GM18526 (cell line): ENCODE data around the gene RPS6KC1.

Experiments
- POLR2A ChIP-seq: IDR thresholded peaks from 3 replicates; pipeline ENCODE4 v1.6.1; 2011; ENCODE audit not compliant: insufficient read length; ENCODE audit errors: extremely low read depth

RPS6KC1 gene

DNA sequence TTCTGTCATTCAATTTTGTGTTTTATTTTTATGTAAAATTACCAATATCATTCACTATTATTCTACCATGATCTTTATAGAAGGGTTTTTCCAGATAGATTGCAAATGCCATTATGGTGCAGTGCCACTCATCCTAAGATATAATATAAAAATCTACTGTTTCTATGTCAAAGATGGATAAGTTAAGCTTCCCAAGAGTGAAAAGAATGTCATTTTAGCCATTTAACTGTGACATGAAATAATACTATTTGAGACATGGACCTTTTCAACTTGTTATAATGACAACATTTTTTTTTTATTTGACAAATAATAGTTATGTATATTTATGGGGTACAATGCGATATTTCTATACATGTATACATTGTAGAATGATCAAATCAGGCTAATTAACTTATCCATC is 224.3 kb downstream of the RPS6KC1 start:
- no peak for TF ChIP-seq POLR2A

GRCh38 chr1:213276236-213276635 is 225.2 kb downstream of the RPS6KC1 start:
- TF ChIP-seq POLR2A, result no peak

GRCh38 chr1:213277036-213277435 is 226.0 kb downstream of the RPS6KC1 start:
- TF ChIP-seq POLR2A, result no peak

GRCh38 chr1:213279410-213279809 is 228.4 kb downstream of the RPS6KC1 start:
- TF ChIP-seq POLR2A, result no peak

DNA sequence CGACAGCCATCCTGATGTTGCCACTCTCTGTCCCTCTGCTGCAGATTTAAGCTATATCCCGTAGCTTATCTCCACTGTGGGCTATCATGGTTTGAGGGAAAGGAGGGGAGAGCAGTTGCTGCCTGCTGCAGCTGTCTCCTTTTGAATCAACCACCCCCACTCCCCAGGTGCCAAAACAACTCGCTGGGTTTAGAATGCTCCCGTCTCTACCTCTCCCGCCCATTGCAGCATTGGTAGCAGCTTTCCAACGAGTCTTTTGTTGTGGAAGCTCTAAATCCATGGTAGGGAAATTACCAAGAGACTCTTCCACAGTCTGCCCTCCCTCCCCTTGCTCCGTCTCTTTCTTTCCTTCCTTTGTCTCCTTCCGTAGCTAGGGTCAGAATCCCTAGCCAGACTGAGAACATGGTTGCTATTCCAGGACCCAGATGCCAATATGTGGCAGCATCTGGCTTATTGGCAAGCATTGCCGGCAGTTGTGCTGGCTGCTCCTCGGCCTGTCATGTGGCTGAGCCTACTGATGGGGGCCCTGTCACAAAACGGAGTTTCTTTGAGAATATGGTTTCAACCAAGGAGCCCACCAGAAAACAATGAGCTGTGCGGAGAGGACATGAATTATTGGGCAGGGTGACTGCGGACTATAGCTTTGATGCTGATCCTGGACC is 230.7 kb downstream of the RPS6KC1 start:
- TF ChIP-seq POLR2A, result no peak

- TF ChIP-seq POLR2A, result no peak
These were observed 233.6 kb downstream of the RPS6KC1 start for GRCh38 chr1:213284626-213285025.

GRCh38 chr1:213286235-213286634 is 235.2 kb downstream of the RPS6KC1 start:
- TF ChIP-seq POLR2A, result no peak

DNA sequence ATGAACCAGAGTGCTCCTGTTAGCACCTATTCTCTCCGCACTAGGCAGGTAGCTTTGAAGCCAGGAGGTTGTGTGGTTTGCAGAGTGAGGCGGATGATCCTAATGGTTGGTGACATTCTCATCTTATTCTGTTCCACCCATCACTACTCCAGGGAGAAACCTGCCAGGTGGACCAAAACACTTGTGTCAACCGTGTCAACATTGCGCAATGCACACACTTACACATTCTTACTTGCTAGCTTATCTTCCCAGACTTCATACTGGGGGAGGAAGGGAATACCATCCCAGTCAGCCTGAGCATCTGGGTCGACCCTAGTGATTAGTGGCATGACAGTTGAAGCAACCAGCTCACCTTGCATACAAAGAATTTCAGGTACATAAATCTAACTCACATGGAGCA is 236.9 kb downstream of the RPS6KC1 start:
- no peak for TF ChIP-seq POLR2A

GRCh38 chr1:213291526-213291925 is 240.5 kb downstream of the RPS6KC1 start:
- no peak for TF ChIP-seq POLR2A

- no peak for TF ChIP-seq POLR2A
These were observed 241.6 kb downstream of the RPS6KC1 start for GRCh38 chr1:213292614-213293013.

DNA sequence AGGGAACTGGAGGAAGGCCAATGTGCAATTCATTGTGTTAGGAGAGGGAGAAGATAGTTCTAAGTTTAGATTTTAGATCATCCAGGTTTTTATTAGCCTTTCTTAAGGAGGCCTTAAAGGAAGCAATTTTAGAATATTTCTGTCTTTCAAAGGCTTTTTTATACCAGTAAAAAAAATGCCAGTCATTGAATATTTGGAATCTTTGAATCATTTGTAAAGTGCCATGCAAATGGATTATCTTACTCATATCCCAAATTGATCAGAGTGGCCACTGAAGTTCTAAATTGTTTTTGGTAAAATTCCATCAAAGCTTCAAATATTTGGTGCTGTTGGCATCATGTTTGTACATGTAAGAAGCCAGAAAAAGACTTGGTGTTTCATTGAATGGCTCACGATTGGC is 244.8 kb downstream of the RPS6KC1 start:
- TF ChIP-seq POLR2A, result no peak

- TF ChIP-seq POLR2A, result no peak
These were observed 245.5 kb downstream of the RPS6KC1 start for GRCh38 chr1:213296558-213296957.

- no peak for TF ChIP-seq POLR2A
These were observed 246.0 kb downstream of the RPS6KC1 start for GRCh38 chr1:213297021-213297420.

- TF ChIP-seq POLR2A, result no peak
These were observed 249.4 kb downstream of the RPS6KC1 start for GRCh38 chr1:213300433-213300832.

GRCh38 chr1:213303286-213303685 is 252.2 kb downstream of the RPS6KC1 start:
- TF ChIP-seq POLR2A, result no peak

DNA sequence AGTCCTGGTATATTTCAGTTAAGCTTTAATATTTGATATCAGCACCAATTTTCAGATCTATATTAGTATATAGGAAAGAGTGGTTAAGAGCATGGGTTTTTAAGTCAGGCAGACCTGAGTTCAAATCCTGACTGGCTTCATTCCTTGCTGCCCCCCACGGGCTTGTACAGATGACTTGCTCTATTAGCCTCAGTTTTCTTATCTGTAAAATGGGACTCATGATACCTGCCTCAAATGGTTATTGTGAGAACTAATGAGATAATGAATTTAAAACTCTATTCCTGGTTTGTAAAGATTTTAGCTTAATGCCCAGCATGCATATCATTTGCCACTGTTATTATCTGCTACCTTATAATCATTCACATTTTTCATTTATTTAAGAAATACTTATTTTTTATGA is 264.5 kb downstream of the RPS6KC1 start:
- TF ChIP-seq POLR2A, result no peak

DNA sequence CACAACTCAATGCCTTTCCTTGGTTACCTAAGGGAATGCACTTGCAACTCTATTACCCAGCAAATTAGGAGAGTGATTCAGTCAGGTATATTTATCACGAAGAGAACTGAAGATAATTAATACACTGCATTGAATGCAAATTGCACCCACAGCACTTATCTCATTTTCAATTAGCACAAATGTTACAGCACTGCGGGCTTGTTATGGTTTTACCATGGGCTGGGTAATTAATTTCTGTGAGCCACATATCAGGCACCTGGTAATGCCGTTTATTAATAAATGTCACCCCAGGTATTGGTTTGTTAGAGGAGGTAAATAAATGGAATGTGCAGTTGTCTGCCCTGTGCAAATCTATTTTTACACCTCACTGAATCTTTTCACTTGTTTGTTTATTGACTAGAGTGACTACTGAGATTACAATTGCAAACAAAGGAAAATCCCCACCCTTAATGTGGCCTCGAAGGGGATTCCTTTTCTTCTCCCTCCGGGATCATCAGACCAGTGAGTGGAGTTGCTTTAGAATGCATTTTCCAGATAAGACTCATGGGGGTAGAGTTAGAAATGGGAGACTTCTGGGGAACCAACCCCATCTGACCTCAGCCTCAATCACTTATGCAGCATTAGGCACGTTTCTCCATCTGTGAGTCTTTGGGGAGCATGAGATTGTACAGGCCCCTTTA is 269.3 kb downstream of the RPS6KC1 start:
- TF ChIP-seq POLR2A, result no peak
